HepG2 (cell line): Measurements from ENCODE around the gene MARCHF4. TPM values are rescaled to one million over a fixed set of nuclear protein-coding genes. Genes with fewer than 3 reads are reported as not detected.

ENCODE experiments used
- DNMT1 ChIP-seq: sonication (generic); formaldehyde crosslinking; IDR thresholded peaks from 2 replicates; pipeline ENCODE4 v1.5.1; 2020; ENCODE audit warnings: mild to moderate bottlenecking, missing genetic modification reagents
- ETS1 ChIP-seq: sonication (generic); formaldehyde crosslinking; IDR thresholded peaks from 2 replicates; pipeline ENCODE4 v1.4.0; 2020; ENCODE audit warnings: missing genetic modification reagents
- HDAC1 ChIP-seq: sonication (generic); formaldehyde crosslinking; IDR thresholded peaks from 2 replicates; pipeline ENCODE4 v1.5.1; 2020; ENCODE audit warnings: mild to moderate bottlenecking, missing genetic modification reagents
- HES4 ChIP-seq: sonication (generic); formaldehyde crosslinking; IDR thresholded peaks from 2 replicates; pipeline ENCODE4 v1.9.0; 2021; ENCODE audit warnings: mild to moderate bottlenecking, missing genetic modification reagents, borderline replicate concordance
- KDM6A ChIP-seq: IDR thresholded peaks from 2 replicates; pipeline ENCODE4 v1.6.1; 2016; ENCODE audit warnings: low read depth
- MEIS2 ChIP-seq: sonication (generic); formaldehyde crosslinking; IDR thresholded peaks from 2 replicates; pipeline ENCODE4 v1.9.0; 2021; ENCODE audit warnings: mild to moderate bottlenecking, missing genetic modification reagents
- MXD3 ChIP-seq: IDR thresholded peaks from 2 replicates; pipeline ENCODE4 v1.6.1; 2016; ENCODE audit warnings: mild to moderate bottlenecking, missing biosample characterization, missing genetic modification reagents
- PTBP1 ChIP-seq: fragments of 200-400 bp; formaldehyde crosslinking; IDR thresholded peaks from 2 replicates; pipeline ENCODE4 v1.6.1; 2018; ENCODE audit warnings: low read length, low read depth; ENCODE audit not compliant: poor library complexity, severe bottlenecking
- SIN3A ChIP-seq: IDR thresholded peaks from 2 replicates; pipeline ENCODE4 v1.6.1; 2011; ENCODE audit warnings: low read depth, mild to moderate bottlenecking, control low read depth, low read length, borderline replicate concordance
- ZHX2 ChIP-seq, 2 experiments: sonication (generic) in 1 of 2; formaldehyde crosslinking in 1 of 2; IDR thresholded peaks; 2 replicates each; pipeline versions ENCODE4 v1.6.1 to v1.9.0; 2014 to 2022; ENCODE audit warnings: antibody characterized with exemption in 1 of 2, borderline replicate concordance in 1 of 2, inconsistent platforms in 1 of 2, low read depth in 1 of 2, missing genetic modification reagents in 1 of 2
- ZNF331 ChIP-seq: sonication (generic); formaldehyde crosslinking; IDR thresholded peaks from 2 replicates; pipeline ENCODE4 v1.4.0; 2020; ENCODE audit warnings: missing genetic modification reagents
- ZNF510 ChIP-seq: sonication (generic); formaldehyde crosslinking; IDR thresholded peaks from 2 replicates; pipeline ENCODE4 v1.4.0; 2020; ENCODE audit warnings: low read depth, mild to moderate bottlenecking, missing genetic modification reagents
- ZNF687 ChIP-seq: sonication (generic); formaldehyde crosslinking; IDR thresholded peaks from 2 replicates; pipeline ENCODE4 v1.5.1; 2020; ENCODE audit warnings: mild to moderate bottlenecking, missing genetic modification reagents, moderate library complexity
- ZNF724P ChIP-seq: sonication (generic); formaldehyde crosslinking; IDR thresholded peaks from 2 replicates; pipeline ENCODE4 v1.8.0; 2022; ENCODE audit warnings: missing genetic modification reagents, borderline replicate concordance
- polyA plus RNA-seq, 8 experiments: library from polyadenylated mRNA; depleted of rRNA in 3 of 8; stranded (reverse) in 7 of 8; unstranded in 1 of 8; fragments of >200 nt; fragmentation: Illumina TruSeq in 4 of 8; extraction: Trizol in 4 of 8; gene quantifications; 2 replicates each; pipeline versions ENCODE4 v1.2.1 to v1.2.3, GENCODE V29; 2011 to 2016; ENCODE audit warnings: low read depth in 4 of 8, missing spikeins in 1 of 8, mixed read lengths in 1 of 8; ENCODE audit not compliant: insufficient read depth in 1 of 8
- total RNA-seq, 5 experiments: library from RNA; depleted of rRNA; stranded (reverse); fragments of >200 nt; fragmentation: Illumina TruSeq; extraction: Trizol; gene quantifications; 2 replicates each; pipeline ENCODE4 v1.2.3, GENCODE V29; 2016; ENCODE audit warnings: low read depth in 1 of 5

The MARCHF4 gene
- total and polyA plus RNA-seq, 2 of the 13 experiments (the other 11 are each of a cell fraction or from before 2014, with no cell fraction given): not detected

- TF ChIP-seq ZHX2 (IDR thresholded peaks at IDR 0.05; ENCODE audit: low read depth): no peak
- TF ChIP-seq ZHX2 (CRISPR knock-in tag; IDR thresholded peaks at IDR 0.05; ENCODE audit: borderline replicate concordance): 0 out of 2 replicates have a peak, but pooled peaks have one; percentile 55
- TF ChIP-seq KDM6A (CRISPR knock-in tag): no peak
- peak; percentile 61; the same call in 1 of the 2 replicates for TF ChIP-seq SIN3A
- TF ChIP-seq ZNF724P: peak; percentile 94; the same call in 1 of the 2 replicates
- TF ChIP-seq MXD3: peak; percentile 96
- peak; percentile 96 for TF ChIP-seq PTBP1
- TF ChIP-seq ZNF331 (CRISPR knock-in tag): peak; percentile 93
- TF ChIP-seq MEIS2 (CRISPR knock-in tag): peak; percentile 95
- 0 out of 2 replicates have a peak, but pooled peaks have one; percentile 45 for TF ChIP-seq DNMT1
- peak; percentile 83; the same call in 1 of the 2 replicates for TF ChIP-seq ZNF510 (CRISPR knock-in tag)
- TF ChIP-seq ZNF687 (CRISPR knock-in tag): peak; percentile 74
- peak; percentile 98 for TF ChIP-seq HES4 (CRISPR knock-in tag)
- TF ChIP-seq HDAC1: peak; percentile 74
- peak; percentile 62; the same call in 1 of the 2 replicates for TF ChIP-seq ETS1
These were observed at the start of gene MARCHF4 (continued) for GRCh38 chr2:216371721-216372702.
